Thyroid gland (tissue), 4 donors: ENCODE data around the gene DIO1.

Source experiments
- POLR2A ChIP-seq, 2 donors: fragments of 450-650 bp; IDR thresholded peaks; one replicate each; pipeline ENCODE4 v1.6.1; 2017; ENCODE audit warnings: antibody characterized with exemption in 2 of 2, mild to moderate bottlenecking in 2 of 2, moderate library complexity in 1 of 2
- TF ChIP-seq, protein P1 (sequence below), 6 experiments: fragments of 200-600 bp in 3 of 6; fragments of 450-650 bp in 3 of 6; sonication (generic) in 3 of 6; IDR thresholded peaks; one replicate each; pipeline ENCODE4 v1.5.1; 2016 to 2019; ENCODE audit warnings: antibody characterized with exemption in 6 of 6, mild to moderate bottlenecking in 2 of 6, inconsistent platforms in 1 of 6, moderate library complexity in 1 of 6

- TF ChIP-seq POLR2A (IDR thresholded peaks at IDR 0.05): no peak
- TF ChIP-seq, protein P1, sequence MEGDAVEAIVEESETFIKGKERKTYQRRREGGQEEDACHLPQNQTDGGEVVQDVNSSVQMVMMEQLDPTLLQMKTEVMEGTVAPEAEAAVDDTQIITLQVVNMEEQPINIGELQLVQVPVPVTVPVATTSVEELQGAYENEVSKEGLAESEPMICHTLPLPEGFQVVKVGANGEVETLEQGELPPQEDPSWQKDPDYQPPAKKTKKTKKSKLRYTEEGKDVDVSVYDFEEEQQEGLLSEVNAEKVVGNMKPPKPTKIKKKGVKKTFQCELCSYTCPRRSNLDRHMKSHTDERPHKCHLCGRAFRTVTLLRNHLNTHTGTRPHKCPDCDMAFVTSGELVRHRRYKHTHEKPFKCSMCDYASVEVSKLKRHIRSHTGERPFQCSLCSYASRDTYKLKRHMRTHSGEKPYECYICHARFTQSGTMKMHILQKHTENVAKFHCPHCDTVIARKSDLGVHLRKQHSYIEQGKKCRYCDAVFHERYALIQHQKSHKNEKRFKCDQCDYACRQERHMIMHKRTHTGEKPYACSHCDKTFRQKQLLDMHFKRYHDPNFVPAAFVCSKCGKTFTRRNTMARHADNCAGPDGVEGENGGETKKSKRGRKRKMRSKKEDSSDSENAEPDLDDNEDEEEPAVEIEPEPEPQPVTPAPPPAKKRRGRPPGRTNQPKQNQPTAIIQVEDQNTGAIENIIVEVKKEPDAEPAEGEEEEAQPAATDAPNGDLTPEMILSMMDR (IDR thresholded peaks at IDR 0.05): no peak
These were observed 60.1 kb downstream of the DIO1 start for GRCh38 chr1:53954128-53954527.
